Mesendoderm (in vitro differentiated cells): ENCODE results near the gene ARHGAP10.

Experiments used
- DNase-seq: peaks from one replicate; pipeline ENCODE4 v3.0.0; 2013
- H2AK5ac ChIP-seq: 2 replicates; pipeline ENCODE4 v1.6.1; 2013; ENCODE audit warnings: low read length, inconsistent platforms
- H2BK120ac ChIP-seq: 2 replicates; pipeline ENCODE4 v1.6.1; 2013; ENCODE audit warnings: low read depth, mild to moderate bottlenecking, low read length, moderate library complexity, mixed read lengths
- H2BK15ac ChIP-seq: replicated peaks from 2 replicates; pipeline ENCODE4 v1.6.1; 2013; ENCODE audit warnings: low read depth, mild to moderate bottlenecking, moderate library complexity
- H2BK5ac ChIP-seq: 2 replicates; pipeline ENCODE4 v1.6.1; 2013; ENCODE audit warnings: low read length, inconsistent platforms
- H3K18ac ChIP-seq: 2 replicates; pipeline ENCODE4 v1.6.1; 2013; ENCODE audit warnings: mild to moderate bottlenecking, low read length, mixed read lengths
- H3K23ac ChIP-seq: one replicate; pipeline ENCODE4 v1.6.1; 2013; ENCODE audit warnings: low read length
- H3K27ac ChIP-seq: 2 replicates; pipeline ENCODE4 v1.5.1; 2013; ENCODE audit warnings: low read depth, mild to moderate bottlenecking, inconsistent platforms, low read length, moderate library complexity
- H3K27me3 ChIP-seq: 2 replicates; pipeline ENCODE4 v1.6.1; 2013; ENCODE audit warnings: low read length, control low read depth, mild to moderate bottlenecking, inconsistent platforms; ENCODE audit not compliant: insufficient read depth, poor library complexity
- H3K36me3 ChIP-seq: 2 replicates; pipeline ENCODE4 v1.6.1; 2013; ENCODE audit warnings: low read length, inconsistent platforms; ENCODE audit not compliant: control insufficient read depth, insufficient read depth
- H3K4ac ChIP-seq: one replicate; pipeline ENCODE4 v1.6.1; 2013; ENCODE audit warnings: low read depth, mild to moderate bottlenecking, low read length, moderate library complexity
- H3K4me1 ChIP-seq: 2 replicates; pipeline ENCODE4 v1.6.1; 2013; ENCODE audit warnings: low read depth, low read length, inconsistent platforms; ENCODE audit not compliant: control insufficient read depth
- H3K4me2 ChIP-seq: 2 replicates; pipeline ENCODE4 v1.6.1; 2013; ENCODE audit warnings: low read length
- H3K4me3 ChIP-seq: 2 replicates; pipeline ENCODE4 v1.5.1; 2013; ENCODE audit warnings: mild to moderate bottlenecking, low read length
- H3K56ac ChIP-seq: one replicate; pipeline ENCODE4 v1.6.1; 2013; ENCODE audit warnings: low read length
- H3K79me1 ChIP-seq: 2 replicates; pipeline ENCODE4 v1.6.1; 2013; ENCODE audit warnings: low read length, inconsistent platforms
- H3K79me2 ChIP-seq: 2 replicates; pipeline ENCODE4 v1.6.1; 2013; ENCODE audit warnings: mild to moderate bottlenecking, low read length; ENCODE audit not compliant: control insufficient read depth, insufficient read depth
- H3K9ac ChIP-seq: 2 replicates; pipeline ENCODE4 v1.6.1; 2013; ENCODE audit warnings: low read length, inconsistent platforms
- H4K5ac ChIP-seq: one replicate; pipeline ENCODE4 v1.6.1; 2013; ENCODE audit warnings: low read length
- H4K8ac ChIP-seq: one replicate; pipeline ENCODE4 v1.6.1; 2013; ENCODE audit warnings: low read depth, mild to moderate bottlenecking, control low read depth, low read length, moderate library complexity
- WGBS: extraction: QIAGEN DNeasy Blood & Tissue Kit; methylation state at CpG from one replicate; pipeline ENCODE4 v1.1.7; 2013; ENCODE audit warnings: low lambda C conversion rate, missing lambda C conversion rate; ENCODE audit not compliant: insufficient coverage; ENCODE audit errors: extremely low coverage; 5-methylcytosine and 5-hydroxymethylcytosine counted together

Gene ARHGAP10

GRCh38 chr4:147691820-147692219, 40.1 kb upstream of the ARHGAP10 start:
- Histone ChIP-seq H4K8ac (no peak overlapping the region), H3K4me1 (no peaks in the 10 kb centered on the region), H3K79me2 (no peaks in the 10 kb centered on the region), H3K4ac (no peak overlapping the region), H3K9ac (no peak overlapping the region), H3K79me1 (no peaks in the 10 kb centered on the region), H2BK120ac (no peak overlapping the region), H3K18ac (no peak overlapping the region), H3K27ac (no peak overlapping the region), H2BK5ac (no peak overlapping the region), H3K56ac (no peak overlapping the region), H3K4me3 (no peak overlapping the region), H2AK5ac (no peak overlapping the region), H3K23ac (no peak overlapping the region), H3K36me3 (no peaks in the 10 kb centered on the region), H3K27me3 (no peaks in the 10 kb centered on the region), H4K5ac (no peak overlapping the region), H3K4me2 (no peak overlapping the region), H2BK15ac (no peak overlapping the region)
- DNase-seq = no peak
- WGBS = no CpG with 5 or more reads among the region's 2 CpGs

GRCh38 chr4:147693218-147693617, 38.7 kb upstream of the ARHGAP10 start:
- H2BK120ac ChIP-seq = no peak overlapping the region
- no peak overlapping the region for H3K4ac ChIP-seq
- no peak overlapping the region for H3K9ac ChIP-seq
- no peak overlapping the region for H3K18ac ChIP-seq
- H3K27me3 ChIP-seq = no peaks in the 10 kb centered on the region
- no peak overlapping the region for H2BK15ac ChIP-seq
- no peaks in the 10 kb centered on the region for H3K4me1 ChIP-seq
- no peak overlapping the region for H4K8ac ChIP-seq
- H3K4me2 ChIP-seq = no peak overlapping the region
- no peaks in the 10 kb centered on the region for H3K79me1 ChIP-seq
- H4K5ac ChIP-seq = no peak overlapping the region
- H2BK5ac ChIP-seq = no peak overlapping the region
- no CpG with 5 or more reads among the region's 3 CpGs for WGBS
- H3K56ac ChIP-seq = no peak overlapping the region
- H3K4me3 ChIP-seq = no peak overlapping the region
- no peaks in the 10 kb centered on the region for H3K36me3 ChIP-seq
- no peak overlapping the region for H3K27ac ChIP-seq
- H3K79me2 ChIP-seq = no peaks in the 10 kb centered on the region
- no peak overlapping the region for H2AK5ac ChIP-seq
- H3K23ac ChIP-seq = no peak overlapping the region
- no peak for DNase-seq

DNA sequence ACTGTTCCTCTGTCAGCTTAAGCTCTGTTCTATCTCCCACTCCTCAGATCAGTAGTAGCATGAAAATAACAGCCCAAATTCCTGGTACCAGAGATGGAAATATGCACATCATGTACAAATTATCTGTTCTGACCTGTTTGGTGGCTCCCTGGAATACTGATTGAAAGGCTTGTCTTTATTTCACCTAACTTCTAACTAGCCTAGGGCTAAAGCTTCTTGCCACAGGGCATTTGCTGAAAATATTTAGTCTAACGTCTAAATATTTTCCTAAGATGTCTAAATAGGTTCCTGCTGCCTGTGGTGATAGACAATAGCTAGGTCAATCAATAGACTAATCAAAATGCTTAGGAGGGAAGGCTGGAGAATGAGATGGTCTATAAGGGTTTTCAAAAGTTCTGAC, 35.0 kb upstream of the ARHGAP10 start:
- no peak overlapping the region for H3K18ac ChIP-seq
- DNase-seq = no peak
- no peak overlapping the region for H3K23ac ChIP-seq
- no peak overlapping the region for H2BK15ac ChIP-seq
- H3K36me3 ChIP-seq = no peaks in the 10 kb centered on the region
- no peaks in the 10 kb centered on the region for H3K27me3 ChIP-seq
- H2BK120ac ChIP-seq = no peak overlapping the region
- H3K79me2 ChIP-seq = no peaks in the 10 kb centered on the region
- no peak overlapping the region for H3K27ac ChIP-seq
- no peak overlapping the region for H3K9ac ChIP-seq
- H3K4me1 ChIP-seq = no peaks in the 10 kb centered on the region
- H3K56ac ChIP-seq = no peak overlapping the region
- no peak overlapping the region for H3K4me2 ChIP-seq
- no peaks in the 10 kb centered on the region for H3K79me1 ChIP-seq
- H4K8ac ChIP-seq = no peak overlapping the region
- no CpG with 5 or more reads among the region's 1 CpG for WGBS
- no peak overlapping the region for H4K5ac ChIP-seq
- H3K4me3 ChIP-seq = no peak overlapping the region
- H2AK5ac ChIP-seq = no peak overlapping the region
- H2BK5ac ChIP-seq = no peak overlapping the region
- H3K4ac ChIP-seq = no peak overlapping the region

- no peak overlapping the region for H3K4ac ChIP-seq
- H3K23ac ChIP-seq = no peak overlapping the region
- no peak overlapping the region for H4K5ac ChIP-seq
- no peak overlapping the region for H3K4me3 ChIP-seq
- no peak overlapping the region for H3K18ac ChIP-seq
- H2BK15ac ChIP-seq = no peak overlapping the region
- WGBS = no CpG with 5 or more reads among the region's 1 CpG
- H2BK5ac ChIP-seq = no peak overlapping the region
- H3K27me3 ChIP-seq = no peaks in the 10 kb centered on the region
- H2BK120ac ChIP-seq = no peak overlapping the region
- no peaks in the 10 kb centered on the region for H3K79me1 ChIP-seq
- no peak overlapping the region for H3K56ac ChIP-seq
- H3K9ac ChIP-seq = no peak overlapping the region
- no peak overlapping the region for H3K4me2 ChIP-seq
- DNase-seq = no peak
- no peak overlapping the region for H4K8ac ChIP-seq
- H3K27ac ChIP-seq = no peak overlapping the region
- H3K79me2 ChIP-seq = no peaks in the 10 kb centered on the region
- H3K4me1 ChIP-seq = no peaks in the 10 kb centered on the region
- no peak overlapping the region for H2AK5ac ChIP-seq
- no peaks in the 10 kb centered on the region for H3K36me3 ChIP-seq
These were observed 27.0 kb upstream of the ARHGAP10 start for GRCh38 chr4:147704846-147705245.

DNA sequence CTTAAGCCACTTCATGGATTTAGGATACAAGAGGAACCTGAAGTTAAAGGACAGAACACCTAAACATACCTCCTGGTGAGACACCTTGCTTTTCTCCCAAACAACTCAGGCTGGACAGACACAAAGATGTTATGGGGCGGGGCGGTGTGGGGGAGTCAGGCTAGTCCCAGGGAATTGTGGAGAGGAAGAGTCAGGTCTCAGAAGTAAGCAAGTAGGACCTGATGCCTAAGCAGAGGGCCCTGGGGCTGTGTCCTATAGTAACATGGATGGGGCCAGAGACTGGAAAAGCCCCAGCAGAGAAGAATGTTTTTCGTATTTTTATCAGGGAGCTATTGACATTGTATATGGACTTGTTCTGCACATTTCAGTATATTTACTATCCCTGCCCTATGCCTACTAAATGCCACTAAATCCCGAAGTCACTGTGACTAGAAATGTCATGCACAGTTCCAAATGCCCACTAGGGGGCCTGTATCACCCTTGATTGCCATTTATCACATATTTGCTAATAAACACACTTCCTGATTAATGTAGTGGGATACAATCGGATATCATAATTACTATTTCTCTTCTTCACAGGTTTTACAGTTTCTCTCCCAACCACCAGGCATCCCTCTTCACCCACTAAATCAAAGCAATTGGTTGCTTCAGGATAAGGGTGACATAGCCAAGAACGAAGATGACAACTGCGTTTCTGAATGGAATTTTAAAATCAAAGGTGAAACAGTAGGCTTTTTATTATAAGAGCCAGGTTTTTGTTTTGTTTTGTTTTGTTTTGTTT, 23.8 kb upstream of the ARHGAP10 start:
- no peak overlapping the region for H3K4ac ChIP-seq
- H2BK15ac ChIP-seq = no peak overlapping the region
- no peaks in the 10 kb centered on the region for H3K4me1 ChIP-seq
- no peak overlapping the region for H4K5ac ChIP-seq
- no peak overlapping the region for H3K18ac ChIP-seq
- H3K4me2 ChIP-seq = no peak overlapping the region
- H4K8ac ChIP-seq = no peak overlapping the region
- H3K9ac ChIP-seq = no peak overlapping the region
- peak; percentile 55 for DNase-seq
- H3K4me3 ChIP-seq = no peak overlapping the region
- H3K56ac ChIP-seq = no peak overlapping the region
- no peak overlapping the region for H3K23ac ChIP-seq
- H3K27ac ChIP-seq = no peak overlapping the region
- H3K79me1 ChIP-seq = no peaks in the 10 kb centered on the region
- H2AK5ac ChIP-seq = no peak overlapping the region
- no peaks in the 10 kb centered on the region for H3K36me3 ChIP-seq
- no peaks in the 10 kb centered on the region for H3K27me3 ChIP-seq
- H2BK5ac ChIP-seq = no peak overlapping the region
- no CpG with 5 or more reads among the region's 7 CpGs for WGBS
- H2BK120ac ChIP-seq = no peak overlapping the region
- no peaks in the 10 kb centered on the region for H3K79me2 ChIP-seq

DNA sequence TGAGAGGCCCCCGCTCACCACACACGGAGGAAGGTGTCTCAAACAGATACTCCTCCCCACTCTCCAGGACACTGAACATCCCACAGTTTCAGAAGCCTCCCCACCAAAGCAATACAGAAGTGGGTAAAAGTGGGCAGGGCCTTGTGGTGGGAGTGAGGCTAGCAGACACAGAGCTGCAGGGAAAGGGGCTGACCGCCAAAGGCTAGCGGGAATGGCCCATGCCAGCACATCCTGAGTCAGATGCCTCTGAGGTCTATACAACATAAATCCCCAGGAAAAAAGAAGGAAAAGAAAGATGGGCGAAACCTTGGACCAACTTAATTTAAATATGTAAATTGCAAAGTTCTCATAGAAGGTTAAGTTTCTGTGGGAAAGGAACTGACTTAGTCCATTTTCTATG, 21.9 kb upstream of the ARHGAP10 start:
- no peak overlapping the region for H3K4me3 ChIP-seq
- no peak overlapping the region for H3K4me2 ChIP-seq
- no peak overlapping the region for H3K56ac ChIP-seq
- no peak for DNase-seq
- H3K23ac ChIP-seq = no peak overlapping the region
- WGBS = no CpG with 5 or more reads among the region's 5 CpGs
- no peak overlapping the region for H2BK15ac ChIP-seq
- H3K9ac ChIP-seq = no peak overlapping the region
- H4K5ac ChIP-seq = no peak overlapping the region
- H2AK5ac ChIP-seq = no peak overlapping the region
- no peaks in the 10 kb centered on the region for H3K27me3 ChIP-seq
- H3K79me2 ChIP-seq = no peaks in the 10 kb centered on the region
- no peak overlapping the region for H2BK120ac ChIP-seq
- no peak overlapping the region for H3K4ac ChIP-seq
- H3K79me1 ChIP-seq = no peaks in the 10 kb centered on the region
- no peak overlapping the region for H3K27ac ChIP-seq
- peak overlapping the region; percentile 65 for H4K8ac ChIP-seq
- no peak overlapping the region for H2BK5ac ChIP-seq
- H3K18ac ChIP-seq = no peak overlapping the region
- H3K4me1 ChIP-seq = no peaks in the 10 kb centered on the region
- H3K36me3 ChIP-seq = no peaks in the 10 kb centered on the region
